H9 (cell line): ENCODE data around the gene MICALL2. TPM values are rescaled to one million over a fixed set of nuclear protein-coding genes. Genes with fewer than 3 reads are reported as not detected.

Experiments used
- DNase-seq: peaks from one replicate; pipeline ENCODE4 v3.0.0-alpha.2; 2017
- H2AFZ ChIP-seq: one replicate; pipeline ENCODE4 v1.6.1; 2013; ENCODE audit warnings: mild to moderate bottlenecking, low read length, control low read depth, moderate library complexity
- H2AK5ac ChIP-seq: 2 replicates; pipeline ENCODE4 v1.6.1; 2013; ENCODE audit warnings: low read length, control low read depth, mixed read lengths; ENCODE audit not compliant: insufficient read length
- H2BK120ac ChIP-seq: one replicate; pipeline ENCODE4 v1.6.1; 2013; ENCODE audit warnings: low read depth, mild to moderate bottlenecking, low read length, control low read depth, inconsistent platforms; ENCODE audit not compliant: poor library complexity, severe bottlenecking
- H2BK12ac ChIP-seq: 2 replicates; pipeline ENCODE4 v1.6.1; 2013; ENCODE audit warnings: low read length, control low read depth, mixed read lengths, low read depth; ENCODE audit not compliant: insufficient read length
- H2BK15ac ChIP-seq: 2 replicates; pipeline ENCODE4 v1.6.1; 2013; ENCODE audit warnings: low read depth, low read length, control low read depth
- H2BK20ac ChIP-seq: one replicate; pipeline ENCODE4 v1.6.1; 2013; ENCODE audit warnings: low read depth, mild to moderate bottlenecking, low read length, control low read depth, inconsistent platforms; ENCODE audit not compliant: poor library complexity, severe bottlenecking
- H2BK5ac ChIP-seq: 2 replicates; pipeline ENCODE4 v1.6.1; 2013; ENCODE audit warnings: low read length, control low read depth, mixed read lengths; ENCODE audit not compliant: insufficient read length
- H3K14ac ChIP-seq: 2 replicates; pipeline ENCODE4 v1.6.1; 2013; ENCODE audit warnings: low read length, control low read depth; ENCODE audit not compliant: insufficient read depth
- H3K18ac ChIP-seq: 2 replicates; pipeline ENCODE4 v1.6.1; 2013; ENCODE audit warnings: low read depth, mild to moderate bottlenecking, mixed read lengths, low read length, control low read depth; ENCODE audit not compliant: insufficient read length
- H3K23ac ChIP-seq: 2 replicates; pipeline ENCODE4 v1.6.1; 2013; ENCODE audit warnings: low read length, control low read depth, mixed read lengths, low read depth; ENCODE audit not compliant: insufficient read length
- H3K23me2 ChIP-seq: 2 replicates; pipeline ENCODE4 v1.6.1; 2013; ENCODE audit warnings: low read depth, mild to moderate bottlenecking, mixed read lengths, low read length, control low read depth; ENCODE audit not compliant: insufficient read length, poor library complexity, severe bottlenecking
- H3K27ac ChIP-seq: 2 replicates; pipeline ENCODE4 v1.5.1; 2013; ENCODE audit warnings: low read length, control low read depth, mixed read lengths, low read depth; ENCODE audit not compliant: insufficient read length
- H3K27me3 ChIP-seq: 2 replicates; pipeline ENCODE4 v1.6.1; 2013; ENCODE audit warnings: low read length, control low read depth, inconsistent platforms; ENCODE audit not compliant: insufficient read depth
- H3K4ac ChIP-seq: 2 replicates; pipeline ENCODE4 v1.6.1; 2013; ENCODE audit warnings: low read depth, mild to moderate bottlenecking, control low read depth, inconsistent platforms, low read length, moderate library complexity
- H3K4me1 ChIP-seq: 2 replicates; pipeline ENCODE4 v1.6.1; 2013; ENCODE audit warnings: low read length, control low read depth, inconsistent platforms; ENCODE audit not compliant: insufficient read depth
- H3K4me2 ChIP-seq: 2 replicates; pipeline ENCODE4 v1.6.1; 2013; ENCODE audit warnings: low read length, control low read depth, mixed read lengths; ENCODE audit not compliant: insufficient read length, insufficient read depth
- H3K56ac ChIP-seq: 2 replicates; pipeline ENCODE4 v1.6.1; 2013; ENCODE audit warnings: low read depth, mild to moderate bottlenecking, mixed read lengths, low read length, control low read depth; ENCODE audit not compliant: insufficient read length
- H3K79me1 ChIP-seq: 2 replicates; pipeline ENCODE4 v1.6.1; 2013; ENCODE audit warnings: low read depth, mild to moderate bottlenecking, moderate library complexity, low read length, control low read depth, inconsistent platforms; ENCODE audit not compliant: insufficient read depth, poor library complexity, severe bottlenecking
- H3K79me2 ChIP-seq: 2 replicates; pipeline ENCODE4 v1.6.1; 2013; ENCODE audit warnings: low read length, control low read depth, inconsistent platforms; ENCODE audit not compliant: insufficient read depth
- H3K9ac ChIP-seq: 2 replicates; pipeline ENCODE4 v1.6.1; 2013; ENCODE audit warnings: low read length, control low read depth, mixed read lengths; ENCODE audit not compliant: insufficient read length; ENCODE audit errors: extremely low read depth
- H3K9me3 ChIP-seq: one replicate; pipeline ENCODE4 v1.6.1; 2013; ENCODE audit warnings: low read depth, low read length, inconsistent platforms; ENCODE audit not compliant: control insufficient read depth
- H3T11ph ChIP-seq: one replicate; pipeline ENCODE4 v1.6.1; 2013; ENCODE audit warnings: mild to moderate bottlenecking, low read length, control low read depth, inconsistent platforms
- H4K20me1 ChIP-seq: one replicate; pipeline ENCODE4 v1.6.1; 2013; ENCODE audit not compliant: control insufficient read depth, insufficient read length, insufficient read depth
- H4K5ac ChIP-seq: 2 replicates; pipeline ENCODE4 v1.6.1; 2013; ENCODE audit warnings: low read depth, mild to moderate bottlenecking, mixed read lengths, low read length, control low read depth; ENCODE audit not compliant: insufficient read length
- H4K8ac ChIP-seq: replicated peaks from 2 replicates; pipeline ENCODE4 v1.6.1; 2013; ENCODE audit warnings: low read length, control low read depth, mixed read lengths, low read depth; ENCODE audit not compliant: insufficient read length
- H4K91ac ChIP-seq: 2 replicates; pipeline ENCODE4 v1.6.1; 2013; ENCODE audit warnings: low read depth, mild to moderate bottlenecking, moderate library complexity, mixed read lengths, low read length, control low read depth; ENCODE audit not compliant: insufficient read length
- H3K27ac Mint-ChIP-seq, 3 experiments: 2 replicates in 2 of 3; 3 replicates in 1 of 3; pipeline ENCODE4 v1.8.0; 2020 to 2021; ENCODE audit warnings: mixed read lengths in 3 of 3, mild to moderate bottlenecking in 1 of 3, moderate library complexity in 1 of 3
- H3K27me3 Mint-ChIP-seq: 2 replicates; pipeline ENCODE4 v1.8.0; 2021; ENCODE audit warnings: low read depth, mild to moderate bottlenecking, moderate library complexity, mixed read lengths
- H3K36me3 Mint-ChIP-seq, 3 experiments: 2 replicates in 2 of 3; 3 replicates in 1 of 3; pipeline ENCODE4 v1.8.0; 2020 to 2021; ENCODE audit warnings: low read depth in 3 of 3, mixed read lengths in 3 of 3; ENCODE audit not compliant: insufficient read depth in 1 of 3
- H3K4me1 Mint-ChIP-seq, 2 experiments: 2 replicates each; pipeline ENCODE4 v1.8.0; 2020; ENCODE audit warnings: mixed read lengths in 2 of 2
- H3K4me3 Mint-ChIP-seq, 2 experiments: 2 replicates in 1 of 2; 3 replicates in 1 of 2; pipeline ENCODE4 v1.8.0; 2020 to 2021; ENCODE audit warnings: mild to moderate bottlenecking in 2 of 2, mixed read lengths in 2 of 2, moderate library complexity in 1 of 2
- H3K9me3 Mint-ChIP-seq, 2 experiments: 2 replicates in 1 of 2; 3 replicates in 1 of 2; pipeline ENCODE4 v1.8.0; 2020; ENCODE audit warnings: mild to moderate bottlenecking in 2 of 2, mixed read lengths in 2 of 2, moderate library complexity in 1 of 2
- CTCF ChIP-seq: fragments of 200-600 bp; sonication (generic); conservative IDR thresholded peaks from 3 replicates; pipeline ENCODE4 v1.8.0; 2021; ENCODE audit warnings: antibody characterized with exemption, mild to moderate bottlenecking
- WGBS: extraction: QIAGEN DNeasy Blood & Tissue Kit; methylation state at CpG from one replicate; pipeline ENCODE4 v1.1.7; 2013; ENCODE audit warnings: missing lambda C conversion rate, low lambda C conversion rate, mixed read lengths; ENCODE audit not compliant: insufficient read length; ENCODE audit errors: extremely low coverage; 5-methylcytosine and 5-hydroxymethylcytosine counted together
- total RNA-seq: library from RNA; stranded (reverse); gene quantifications from 2 replicates; pipeline ENCODE4 v1.2.1, GENCODE V29; 2021

The MICALL2 gene
- total RNA-seq, 1 experiment from 2014 or later: 7.1 TPM

- Histone ChIP-seq H4K20me1 (no peaks in the 10 kb centered on the region), H2BK15ac (no peak overlapping the region), H3K4me2 (no peak overlapping the region), H3K4ac (no peak overlapping the region), H2BK5ac (no peak overlapping the region), H3K9ac (no peak overlapping the region), H4K91ac (no peak overlapping the region), H3K4me1 (no peaks in the 10 kb centered on the region), H4K8ac (no peak overlapping the region), H4K5ac (no peak overlapping the region), H2AFZ (no peak overlapping the region), H2BK20ac (no peak overlapping the region), H3K56ac (no peak overlapping the region), H3K23me2 (no peaks in the 10 kb centered on the region), H2AK5ac (no peak overlapping the region), H3K23ac (no peak overlapping the region), H3K79me1 (no peaks in the 10 kb centered on the region), H3K9me3 (no peaks in the 10 kb centered on the region), H3K27me3 (no peaks in the 10 kb centered on the region), H3K14ac (no peak overlapping the region; the same call in 1 of the 2 replicates), H3K79me2 (no peaks in the 10 kb centered on the region), H2BK120ac (no peak overlapping the region), H3T11ph (no peak overlapping the region), H2BK12ac (no peak overlapping the region), H3K27ac (no peak overlapping the region), H3K18ac (no peak overlapping the region)
- no peak for DNase-seq
- Mint-ChIP-seq H3K9me3 (peaks cover 6% of the 10 kb centered on the region in 2 experiments; a peak in 4 of 5 replicates), H3K4me1 (0 out of 4 replicates have a peak, but pooled peaks cover 0 to 3% of the 10 kb centered on the region in 2 experiments), H3K36me3 (no peaks in the 10 kb centered on the region; a peak in 1 of 7 replicates), H3K27me3 (peaks cover 40% of the 10 kb centered on the region), H3K27ac (no peak overlapping the region), H3K4me3 (no peak overlapping the region)
- no peak for TF ChIP-seq CTCF
- no CpG with 5 or more reads among the region's 25 CpGs for WGBS
Measured at GRCh38 chr7:1386623-1387220, 72.5 kb downstream of the MICALL2 start.
